Muscle layer of colon (tissue), 2 donors: ENCODE measurements around the gene SEMA3E.
"Not testable (repeated sequence)": the region's sequence is repeated elsewhere in the genome, so short reads cannot be mapped to it uniquely, and the experiment has no call there.

Source experiments
- H3K27ac ChIP-seq: one replicate; pipeline ENCODE4 v1.7.0; 2013; ENCODE audit warnings: low read depth, mild to moderate bottlenecking, low read length, moderate library complexity
- H3K27me3 ChIP-seq, 2 donors: one replicate each; pipeline ENCODE4 v1.7.0; 2013; ENCODE audit warnings: low read length in 2 of 2, mild to moderate bottlenecking in 2 of 2; ENCODE audit not compliant: insufficient read depth in 2 of 2, control insufficient read depth in 1 of 2
- H3K36me3 ChIP-seq: one replicate; pipeline ENCODE4 v1.7.0; 2013; ENCODE audit warnings: mild to moderate bottlenecking, low read length; ENCODE audit not compliant: insufficient read depth
- H3K4me1 ChIP-seq: one replicate; pipeline ENCODE4 v1.7.0; 2013; ENCODE audit warnings: mild to moderate bottlenecking, low read length; ENCODE audit not compliant: insufficient read depth
- H3K4me3 ChIP-seq, 2 donors: one replicate each; pipeline ENCODE4 v1.7.0; 2013; ENCODE audit warnings: low read length in 2 of 2, low read depth in 1 of 2, mild to moderate bottlenecking in 1 of 2, moderate library complexity in 1 of 2
- H3K9ac ChIP-seq: one replicate; pipeline ENCODE4 v1.7.0; 2013; ENCODE audit warnings: low read length
- H3K9me3 ChIP-seq: one replicate; pipeline ENCODE4 v1.7.0; 2013; ENCODE audit warnings: mild to moderate bottlenecking, low read length
- donor health status: abdominal sarcoma.
- donor health status: Adenocarcinoma of cecum.

Gene SEMA3E

GRCh38 chr7:83673291-83673690, 24.4 kb upstream of the SEMA3E start:
- not testable (repeated sequence) for H3K9ac ChIP-seq, H3K27me3 ChIP-seq, H3K27ac ChIP-seq, H3K4me1 ChIP-seq, H3K9me3 ChIP-seq, H3K36me3 ChIP-seq, H3K4me3 ChIP-seq

- Histone ChIP-seq H3K4me3 (no peak overlapping the region), H3K27me3 (no peaks in the 10 kb centered on the region), H3K9ac (no peak overlapping the region)
These were observed 23.2 kb upstream of the SEMA3E start for GRCh38 chr7:83672157-83672556.

GRCh38 chr7:83663131-83663530, 14.2 kb upstream of the SEMA3E start:
- H3K4me1 ChIP-seq, result no peaks in the 10 kb centered on the region
- H3K9ac ChIP-seq, result no peak overlapping the region
- H3K36me3 ChIP-seq, result no peaks in the 10 kb centered on the region
- no peak overlapping the region for H3K27ac ChIP-seq
- no peak overlapping the region for H3K4me3 ChIP-seq
- no peaks in the 10 kb centered on the region for H3K27me3 ChIP-seq
- no peaks in the 10 kb centered on the region for H3K9me3 ChIP-seq

More at GRCh38 chr7:83672157-83672556, 23.2 kb upstream of the SEMA3E start:
- Histone ChIP-seq H3K9me3 (no peaks in the 10 kb centered on the region), H3K27ac (no peak overlapping the region), H3K4me1 (peaks cover 5% of the 10 kb centered on the region), H3K36me3 (no peaks in the 10 kb centered on the region)

- Histone ChIP-seq H3K27ac (no peak overlapping the region), H3K4me1 (no peaks in the 10 kb centered on the region), H3K9me3 (no peaks in the 10 kb centered on the region), H3K4me3 (no peak overlapping the region), H3K36me3 (no peaks in the 10 kb centered on the region), H3K27me3 (no peaks in the 10 kb centered on the region), H3K9ac (no peak overlapping the region)
These were observed 9.2 kb upstream of the SEMA3E start for GRCh38 chr7:83658126-83658525.

GRCh38 chr7:83655951-83656556, 7.1 kb upstream of the SEMA3E start:
- H3K9ac ChIP-seq, result no peak overlapping the region
- no peak overlapping the region for H3K27ac ChIP-seq
- no peaks in the 10 kb centered on the region for H3K36me3 ChIP-seq
- no peaks in the 10 kb centered on the region for H3K4me1 ChIP-seq
- no peak overlapping the region for H3K4me3 ChIP-seq
- no peaks in the 10 kb centered on the region for H3K9me3 ChIP-seq
- H3K27me3 ChIP-seq, result no peaks in the 10 kb centered on the region

GRCh38 chr7:83652481-83652880, 3.5 kb upstream of the SEMA3E start:
- H3K9me3 ChIP-seq, result no peaks in the 10 kb centered on the region

GRCh38 chr7:83649701-83650100, 762 bp upstream of the SEMA3E start:
- no peak overlapping the region for H3K27ac ChIP-seq
- H3K27me3 ChIP-seq, result no peaks in the 10 kb centered on the region
- no peak overlapping the region for H3K4me3 ChIP-seq
- H3K9ac ChIP-seq, result no peak overlapping the region
- no peaks in the 10 kb centered on the region for H3K9me3 ChIP-seq
- no peaks in the 10 kb centered on the region for H3K36me3 ChIP-seq
- no peaks in the 10 kb centered on the region for H3K4me1 ChIP-seq

More at GRCh38 chr7:83652481-83652880, 3.5 kb upstream of the SEMA3E start:
- no peak overlapping the region for H3K27ac ChIP-seq
- H3K4me3 ChIP-seq, result no peak overlapping the region
- H3K9ac ChIP-seq, result no peak overlapping the region
- no peaks in the 10 kb centered on the region for H3K27me3 ChIP-seq
- H3K4me1 ChIP-seq, result no peaks in the 10 kb centered on the region
- no peaks in the 10 kb centered on the region for H3K36me3 ChIP-seq

- no peak overlapping the region for H3K9ac ChIP-seq
- no peaks in the 10 kb centered on the region for H3K27me3 ChIP-seq
- H3K4me3 ChIP-seq, result no peak overlapping the region
- no peak overlapping the region for H3K27ac ChIP-seq
- no peaks in the 10 kb centered on the region for H3K4me1 ChIP-seq
- no peaks in the 10 kb centered on the region for H3K36me3 ChIP-seq
- H3K9me3 ChIP-seq, result no peaks in the 10 kb centered on the region
These were observed 2.9 kb downstream of the SEMA3E start for GRCh38 chr7:83646027-83646426.

GRCh38 chr7:83643739-83644138, 5.2 kb downstream of the SEMA3E start:
- no peak overlapping the region for H3K4me3 ChIP-seq
- no peak overlapping the region for H3K27ac ChIP-seq
- H3K9me3 ChIP-seq, result no peaks in the 10 kb centered on the region
- no peaks in the 10 kb centered on the region for H3K27me3 ChIP-seq
- H3K9ac ChIP-seq, result no peak overlapping the region
- H3K36me3 ChIP-seq, result no peaks in the 10 kb centered on the region
- no peaks in the 10 kb centered on the region for H3K4me1 ChIP-seq

- H3K9me3 ChIP-seq, result no peaks in the 10 kb centered on the region
- no peaks in the 10 kb centered on the region for H3K27me3 ChIP-seq
- no peak overlapping the region for H3K27ac ChIP-seq
- no peak overlapping the region for H3K9ac ChIP-seq
- H3K36me3 ChIP-seq, result no peaks in the 10 kb centered on the region
- no peak overlapping the region for H3K4me3 ChIP-seq
- H3K4me1 ChIP-seq, result no peaks in the 10 kb centered on the region
These were observed 5.9 kb downstream of the SEMA3E start for GRCh38 chr7:83643012-83643411.

GRCh38 chr7:83640731-83641537, 8.0 kb downstream of the SEMA3E start:
- Histone ChIP-seq H3K36me3 (no peaks in the 10 kb centered on the region), H3K4me3 (no peak overlapping the region), H3K27me3 (no peaks in the 10 kb centered on the region), H3K9ac (no peak overlapping the region), H3K9me3 (no peaks in the 10 kb centered on the region), H3K4me1 (no peaks in the 10 kb centered on the region), H3K27ac (no peak overlapping the region)

GRCh38 chr7:83640240-83640639, 8.7 kb downstream of the SEMA3E start:
- no peak overlapping the region for H3K9ac ChIP-seq
- H3K4me3 ChIP-seq, result no peak overlapping the region
- no peaks in the 10 kb centered on the region for H3K36me3 ChIP-seq
- no peak overlapping the region for H3K27ac ChIP-seq
- no peaks in the 10 kb centered on the region for H3K27me3 ChIP-seq
- H3K9me3 ChIP-seq, result no peaks in the 10 kb centered on the region
- H3K4me1 ChIP-seq, result no peaks in the 10 kb centered on the region
